RWPE2 (cell line): ENCODE results near the gene PRR23E.

ENCODE experiments used
- ATAC-seq: fragments of 200-7000 bp; cut with Tn5 transposase; 3 replicates; pipeline ENCODE4 v1.9.1; 2021; ENCODE audit warnings: low read depth
- DNase-seq: peaks from one replicate; pipeline ENCODE4 v3.0.0-alpha.2; 2020; ENCODE audit warnings: low spot score
- H3K27ac ChIP-seq: fragments of 450-650 bp; 2 replicates; pipeline ENCODE4 v1.5.1; 2017; ENCODE audit warnings: mild to moderate bottlenecking; ENCODE audit not compliant: poor library complexity, severe bottlenecking
- H3K27me3 ChIP-seq: fragments of 250-450 bp; sonication (Bioruptor Pico); 2 replicates; pipeline ENCODE4 v1.5.1; 2021; ENCODE audit warnings: mild to moderate bottlenecking, moderate library complexity; ENCODE audit not compliant: insufficient read depth, poor library complexity, severe bottlenecking
- H3K36me3 ChIP-seq: fragments of 250-450 bp; sonication (Bioruptor Pico); 2 replicates; pipeline ENCODE4 v1.5.1; 2020; ENCODE audit warnings: low read depth, mild to moderate bottlenecking, moderate library complexity
- H3K4me1 ChIP-seq: fragments of 250-450 bp; sonication (Bioruptor Pico); 2 replicates; pipeline ENCODE4 v1.5.1; 2021; ENCODE audit warnings: mild to moderate bottlenecking, moderate library complexity; ENCODE audit not compliant: insufficient read depth, poor library complexity, severe bottlenecking
- H3K4me3 ChIP-seq: fragments of 250-450 bp; sonication (Bioruptor Pico); 2 replicates; pipeline ENCODE4 v1.5.1; 2021; ENCODE audit warnings: mild to moderate bottlenecking, moderate library complexity; ENCODE audit not compliant: severe bottlenecking
- H3K9me3 ChIP-seq: fragments of 250-450 bp; sonication (Bioruptor Pico); 2 replicates; pipeline ENCODE4 v1.5.1; 2021; ENCODE audit warnings: mild to moderate bottlenecking, moderate library complexity; ENCODE audit not compliant: severe bottlenecking
- CTCF ChIP-seq: fragments of 450-650 bp; IDR thresholded peaks from one replicate; pipeline ENCODE4 v1.5.1; 2017; ENCODE audit warnings: mild to moderate bottlenecking, moderate library complexity; ENCODE audit not compliant: poor library complexity, severe bottlenecking

PRR23E gene

DNA sequence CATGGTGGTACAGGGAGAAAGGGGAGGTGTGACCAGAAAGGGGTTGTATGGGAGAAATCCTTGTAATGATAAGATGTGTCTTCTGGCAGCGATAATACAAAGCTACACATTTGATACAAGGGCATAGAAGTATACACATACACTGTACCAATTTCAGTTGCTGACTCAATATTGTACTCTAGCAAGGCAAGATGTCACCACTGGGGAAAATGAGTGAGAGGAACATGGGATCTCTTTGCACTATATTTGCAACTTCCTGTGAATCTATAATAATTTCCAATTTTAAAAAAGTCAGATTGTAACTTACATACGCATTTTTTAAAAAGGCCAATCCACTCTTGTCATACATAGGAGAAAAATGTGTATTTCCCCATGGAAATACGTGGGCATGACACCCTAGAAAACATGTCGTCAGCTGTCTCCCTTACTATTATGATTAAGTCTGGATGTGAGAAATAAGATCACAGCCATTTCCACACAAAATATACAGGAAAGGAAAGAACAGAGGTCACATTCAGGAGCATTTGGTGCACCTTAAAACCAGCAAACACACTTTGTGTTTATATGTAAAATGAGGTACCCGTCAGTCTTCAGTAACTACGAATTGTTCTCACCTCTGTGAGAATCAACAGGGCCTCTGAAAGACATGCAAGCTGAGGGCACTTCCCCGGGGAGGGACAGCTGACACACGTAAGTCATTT lies 22.9 kb downstream of the PRR23E start:
- ATAC-seq (no peak), DNase-seq (no peak)
- Histone ChIP-seq H3K36me3 (no peaks in the 10 kb centered on the region), H3K27me3 (no peaks in the 10 kb centered on the region), H3K4me3 (no peak overlapping the region), H3K9me3 (no peaks in the 10 kb centered on the region), H3K27ac (no peak overlapping the region), H3K4me1 (peaks cover 11% of the 10 kb centered on the region)
- TF ChIP-seq CTCF, result no peak

DNA sequence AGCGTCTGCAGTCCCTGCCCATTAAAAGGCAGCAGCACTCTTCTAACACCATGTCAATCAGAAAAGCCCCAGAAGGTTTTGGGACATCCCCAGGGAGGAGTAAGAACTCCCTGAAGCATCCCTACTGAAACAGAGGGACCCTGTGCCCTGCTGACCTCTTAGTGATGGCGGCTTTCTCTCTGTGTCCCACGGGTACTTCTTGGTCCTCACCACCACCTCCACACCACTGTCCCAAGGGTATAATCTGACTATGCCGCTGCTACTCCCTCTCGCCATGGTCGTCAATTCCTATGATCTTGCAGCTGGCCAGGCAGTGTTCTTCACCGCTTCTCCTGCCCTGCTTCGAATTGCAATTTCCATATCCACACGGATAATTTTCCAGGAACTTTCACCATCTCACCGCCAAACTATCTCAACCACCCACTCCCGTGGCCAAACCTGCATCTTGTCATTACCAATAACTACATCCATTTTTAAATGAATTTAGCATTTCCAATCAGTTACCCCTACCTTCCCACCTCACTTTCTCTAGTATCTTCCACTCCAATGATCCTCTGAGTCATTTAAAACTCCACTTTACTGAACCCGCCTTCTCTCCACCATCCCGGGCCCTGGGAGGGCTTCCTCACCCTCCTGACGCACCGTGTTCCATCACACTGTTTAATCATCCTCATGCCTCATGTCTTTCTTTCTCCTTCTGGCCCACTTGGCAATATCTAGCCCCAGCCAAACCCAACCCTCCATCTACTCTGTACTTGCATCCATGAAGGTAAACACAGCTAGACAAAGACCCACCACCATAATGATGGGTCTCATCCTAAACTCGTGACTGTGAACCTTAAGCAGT lies 23.7 kb downstream of the PRR23E start:
- ATAC-seq (no peak), DNase-seq (no peak)
- H3K4me3 ChIP-seq, result no peak overlapping the region
- no peak for TF ChIP-seq CTCF
- no peaks in the 10 kb centered on the region for H3K36me3 ChIP-seq
- H3K4me1 ChIP-seq, result peaks cover 11% of the 10 kb centered on the region
- no peaks in the 10 kb centered on the region for H3K9me3 ChIP-seq
- H3K27ac ChIP-seq, result peak overlapping the region; percentile 54
- no peaks in the 10 kb centered on the region for H3K27me3 ChIP-seq

DNA sequence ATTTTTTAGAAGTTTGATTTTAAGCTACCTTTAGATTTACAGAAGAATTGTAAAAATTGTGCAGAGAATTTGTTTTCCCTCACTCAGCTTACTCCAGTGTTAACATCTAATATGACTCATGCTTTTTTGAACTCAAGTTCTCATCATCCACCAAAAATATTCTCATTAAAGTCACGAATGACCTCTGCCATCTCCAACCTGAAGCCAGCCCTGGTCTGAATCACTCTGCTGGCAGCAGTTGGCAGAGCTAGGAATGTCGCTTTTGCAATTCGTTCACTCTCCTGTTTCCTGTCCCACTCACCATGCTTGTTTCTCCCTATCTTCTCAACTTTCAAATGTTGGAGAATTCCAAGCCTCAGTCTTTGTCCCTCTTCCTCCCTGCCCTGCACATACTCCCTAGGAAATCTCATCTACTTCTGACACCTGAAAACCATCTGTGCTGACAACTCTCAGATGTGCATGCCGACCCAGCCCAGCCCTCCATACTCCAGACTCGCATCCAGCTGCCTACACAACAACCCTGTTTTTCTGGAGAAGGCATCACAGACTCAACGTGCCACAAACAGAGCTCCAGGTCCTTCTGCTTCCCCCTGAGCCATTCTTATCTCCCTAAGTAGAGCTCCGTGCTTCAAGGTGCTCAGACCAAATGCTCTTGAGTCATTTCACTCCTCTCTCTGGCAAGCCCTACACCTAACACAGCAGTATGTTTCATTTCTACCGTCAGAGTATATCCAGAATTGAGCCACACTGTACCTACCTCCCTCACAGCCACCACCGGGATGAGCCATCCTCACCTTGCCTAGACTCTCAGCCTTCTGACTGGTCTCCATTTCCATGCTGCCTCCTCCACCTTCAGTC lies 24.9 kb downstream of the PRR23E start:
- H3K27me3 ChIP-seq, result no peaks in the 10 kb centered on the region
- H3K27ac ChIP-seq, result peak overlapping the region; percentile 54
- no peak for TF ChIP-seq CTCF
- ATAC-seq (peak; percentile 88), DNase-seq (no peak)
- H3K4me3 ChIP-seq, result no peak overlapping the region
- H3K36me3 ChIP-seq, result no peaks in the 10 kb centered on the region
- no peaks in the 10 kb centered on the region for H3K9me3 ChIP-seq
- peaks cover 11% of the 10 kb centered on the region for H3K4me1 ChIP-seq

- ATAC-seq, result no peak
- no peak overlapping the region for H3K4me3 ChIP-seq
These were observed 25.6 kb downstream of the PRR23E start for GRCh38 chr3:127218454-127218922.

More at GRCh38 chr3:127218454-127218922, 25.6 kb downstream of the PRR23E start:
- H3K9me3 ChIP-seq, result no peaks in the 10 kb centered on the region
- peaks cover 11% of the 10 kb centered on the region for H3K4me1 ChIP-seq
- H3K27ac ChIP-seq, result peak overlapping the region; percentile 54
- H3K27me3 ChIP-seq, result no peaks in the 10 kb centered on the region
- DNase-seq, result no peak
- TF ChIP-seq CTCF, result no peak
- no peaks in the 10 kb centered on the region for H3K36me3 ChIP-seq
